ENCODE results near the gene CD2. TPM values are rescaled to one million over a fixed set of nuclear protein-coding genes. Genes with fewer than 3 reads are reported as not detected.

The CD2 gene
- total RNA-seq, 4 donors from 2014 or later = 0.42 to 4.3 (median 0.90) TPM

DNA sequence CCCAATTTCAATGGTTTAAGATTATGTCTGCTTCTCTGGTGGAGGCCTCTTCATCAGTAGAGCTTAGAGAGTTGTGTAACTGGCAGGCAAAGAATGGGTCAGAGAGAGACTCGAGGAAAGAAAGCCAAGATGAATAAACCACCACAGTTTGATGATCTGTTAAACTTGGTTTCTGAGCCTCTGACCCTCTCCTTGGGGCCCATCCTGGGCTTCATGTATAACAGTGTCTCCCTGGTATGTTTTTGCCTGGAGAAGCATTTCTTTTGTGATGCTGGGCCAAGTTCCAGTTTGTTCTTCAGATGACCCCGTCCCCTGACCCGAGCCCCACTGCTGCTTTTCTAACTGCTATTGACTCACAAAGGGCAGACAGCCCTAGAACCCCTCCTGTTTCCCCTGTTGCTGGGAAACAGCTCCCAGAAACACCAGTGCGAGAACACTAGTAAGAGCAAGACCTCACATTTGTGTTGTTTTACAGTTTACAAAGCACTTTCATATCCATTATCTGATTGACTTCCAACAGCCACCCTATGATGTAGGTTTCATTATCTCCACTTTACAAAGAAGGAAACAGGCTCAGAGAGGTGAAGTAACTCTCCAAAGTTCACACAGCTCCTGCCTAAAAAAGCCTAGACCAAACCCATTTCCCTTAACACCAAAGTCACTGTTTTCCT is 9.0 kb downstream of the CD2 start:
- Histone ChIP-seq H3K4me1 (peaks cover 0 to 15% (median 6%) of the 10 kb centered on the region in 4 donors), H3K4me3 (no peak overlapping the region), H3K27me3 (no peaks in the 10 kb centered on the region), H3K27ac (replicated peaks in 1 of 4) (no peak overlapping the region), H3K9me3 (no peaks in the 10 kb centered on the region), H3K36me3 (no peaks in the 10 kb centered on the region)
- WGBS = 54% methylated on average over 4 of the region's 4 CpGs
- TF ChIP-seq, protein P1, sequence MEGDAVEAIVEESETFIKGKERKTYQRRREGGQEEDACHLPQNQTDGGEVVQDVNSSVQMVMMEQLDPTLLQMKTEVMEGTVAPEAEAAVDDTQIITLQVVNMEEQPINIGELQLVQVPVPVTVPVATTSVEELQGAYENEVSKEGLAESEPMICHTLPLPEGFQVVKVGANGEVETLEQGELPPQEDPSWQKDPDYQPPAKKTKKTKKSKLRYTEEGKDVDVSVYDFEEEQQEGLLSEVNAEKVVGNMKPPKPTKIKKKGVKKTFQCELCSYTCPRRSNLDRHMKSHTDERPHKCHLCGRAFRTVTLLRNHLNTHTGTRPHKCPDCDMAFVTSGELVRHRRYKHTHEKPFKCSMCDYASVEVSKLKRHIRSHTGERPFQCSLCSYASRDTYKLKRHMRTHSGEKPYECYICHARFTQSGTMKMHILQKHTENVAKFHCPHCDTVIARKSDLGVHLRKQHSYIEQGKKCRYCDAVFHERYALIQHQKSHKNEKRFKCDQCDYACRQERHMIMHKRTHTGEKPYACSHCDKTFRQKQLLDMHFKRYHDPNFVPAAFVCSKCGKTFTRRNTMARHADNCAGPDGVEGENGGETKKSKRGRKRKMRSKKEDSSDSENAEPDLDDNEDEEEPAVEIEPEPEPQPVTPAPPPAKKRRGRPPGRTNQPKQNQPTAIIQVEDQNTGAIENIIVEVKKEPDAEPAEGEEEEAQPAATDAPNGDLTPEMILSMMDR (IDR thresholded peaks at IDR 0.05) = no peak
- TF ChIP-seq EP300 (IDR thresholded peaks at IDR 0.05) = no peak
- TF ChIP-seq POLR2A (IDR thresholded peaks at IDR 0.05; ENCODE audit: low read depth) = no peak
- no peak for DNase-seq (ENCODE audit: extremely low spot score)
- intact Hi-C loops (cut with DNase I) = no loop called here

DNA sequence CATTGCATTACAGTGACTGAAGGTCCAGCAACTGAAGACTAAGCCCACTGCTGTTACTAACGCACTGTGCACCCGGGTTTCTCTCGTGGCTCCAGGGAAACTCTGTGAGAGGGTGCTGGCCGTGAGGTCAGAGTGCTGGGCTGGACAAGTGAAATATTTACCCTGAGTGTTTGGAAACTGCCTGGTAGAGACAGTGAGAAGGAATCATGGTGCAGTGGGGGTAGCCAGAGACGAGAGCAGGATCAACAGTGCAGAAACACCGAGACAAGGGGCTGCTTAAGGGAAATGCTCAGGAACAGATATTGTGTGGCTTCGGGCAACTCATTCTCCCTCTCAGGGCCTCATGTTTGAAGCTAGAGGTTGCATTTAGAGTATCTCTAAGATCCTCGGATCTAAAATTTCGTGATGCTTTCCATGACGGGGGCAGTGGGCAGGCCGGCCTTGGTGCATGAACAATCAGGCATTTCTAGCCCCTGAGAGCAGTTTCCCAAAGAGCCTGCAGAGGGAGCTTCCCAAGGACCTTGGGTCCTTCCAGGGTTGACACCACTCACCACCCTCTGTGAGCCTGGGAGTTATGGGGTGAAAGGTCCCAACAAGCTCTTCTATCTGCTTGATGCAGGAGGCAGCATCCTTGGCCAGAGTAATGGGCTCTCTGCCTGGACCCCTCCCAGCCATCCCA is 9.7 kb downstream of the CD2 start:
- intact Hi-C loops (cut with DNase I) = no loop called here
- Histone ChIP-seq H3K27me3 (no peaks in the 10 kb centered on the region), H3K36me3 (no peaks in the 10 kb centered on the region), H3K4me1 (peaks cover 0 to 15% (median 6%) of the 10 kb centered on the region in 4 donors), H3K4me3 (no peak overlapping the region), H3K9me3 (no peaks in the 10 kb centered on the region), H3K27ac (replicated peaks in 1 of 4) (no peak overlapping the region)
- TF ChIP-seq, protein P1 (IDR thresholded peaks at IDR 0.05) = peak in 2 of 3 experiments; percentile 10 to 27
- TF ChIP-seq POLR2AphosphoS5 (IDR thresholded peaks at IDR 0.05) = no peak
- 81% methylated on average over 11 of the region's 11 CpGs for WGBS
- no peak for DNase-seq (ENCODE audit: extremely low spot score)

- TF ChIP-seq, protein P1 (IDR thresholded peaks at IDR 0.05) = no peak
- TF ChIP-seq EP300 (IDR thresholded peaks at IDR 0.05) = no peak
- no peak for TF ChIP-seq POLR2A (IDR thresholded peaks at IDR 0.05; ENCODE audit: low read depth)
- TF ChIP-seq POLR2AphosphoS5 (IDR thresholded peaks at IDR 0.05) = no peak
- Histone ChIP-seq H3K27ac (replicated peaks in 1 of 4) (no peak overlapping the region), H3K4me1 (peaks cover 0 to 15% (median 6%) of the 10 kb centered on the region in 4 donors), H3K27me3 (no peaks in the 10 kb centered on the region), H3K9me3 (no peaks in the 10 kb centered on the region), H3K36me3 (no peaks in the 10 kb centered on the region), H3K4me3 (no peak overlapping the region)
- DNase-seq (ENCODE audit: extremely low spot score) = no peak
- intact Hi-C loops (cut with DNase I) = no loop called here
- 89% methylated on average over 5 of the region's 5 CpGs for WGBS
Measured at GRCh38 chr1:116764466-116764898, 10.3 kb downstream of the CD2 start.

DNA sequence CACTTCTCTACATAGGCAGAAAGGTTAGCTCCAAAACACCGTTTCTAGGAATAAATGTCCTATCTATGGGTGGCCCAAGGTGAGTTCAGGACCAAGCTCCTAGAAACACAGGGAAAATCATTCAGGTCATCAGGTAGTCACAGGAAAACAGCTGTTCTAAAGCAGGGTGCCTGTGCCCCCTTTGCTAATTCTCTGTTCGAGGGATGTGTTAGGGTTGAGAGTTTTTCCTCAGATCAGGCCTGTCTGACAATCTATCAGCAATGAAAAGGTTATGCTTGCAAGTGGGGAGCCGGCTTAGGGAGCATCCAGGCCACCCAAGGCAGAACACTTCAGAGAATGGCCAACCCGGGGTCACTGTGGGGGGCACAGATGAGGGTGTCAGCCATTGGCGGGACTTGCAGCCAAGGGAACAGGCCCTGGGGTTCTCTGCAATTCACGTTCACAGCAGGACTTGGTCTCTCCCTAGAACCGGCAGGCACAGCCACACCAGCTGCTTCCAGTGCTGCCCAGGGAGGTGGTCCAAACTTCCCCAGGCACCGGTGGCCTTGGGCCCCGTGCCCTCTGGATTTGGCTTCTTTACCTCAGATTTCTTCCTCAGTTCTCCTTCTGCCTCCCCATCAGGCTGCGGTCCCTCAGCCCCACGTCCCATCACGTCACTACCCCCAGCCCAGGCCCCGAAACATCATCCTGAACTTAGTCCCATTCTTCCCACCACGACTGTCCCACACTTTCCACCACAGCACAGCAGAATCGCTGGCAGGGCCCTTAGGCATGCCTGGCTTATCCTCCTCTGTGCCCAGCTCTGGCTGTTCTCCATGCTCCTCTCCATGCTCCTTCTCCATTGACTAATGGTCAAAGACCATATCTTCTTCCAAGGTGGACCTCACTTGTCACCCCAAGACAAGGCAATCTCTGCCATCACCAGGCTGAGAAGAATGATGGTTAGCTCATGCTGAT is 11.0 kb downstream of the CD2 start:
- TF ChIP-seq POLR2A (IDR thresholded peaks at IDR 0.05; ENCODE audit: low read depth) = no peak
- TF ChIP-seq EP300 (IDR thresholded peaks at IDR 0.05) = no peak
- TF ChIP-seq, protein P1 (IDR thresholded peaks at IDR 0.05) = no peak
- TF ChIP-seq POLR2AphosphoS5 (IDR thresholded peaks at IDR 0.05) = no peak
- H3K27me3 ChIP-seq = no peaks in the 10 kb centered on the region
- intact Hi-C loops (cut with DNase I) = no loop called here
- no peaks in the 10 kb centered on the region for H3K9me3 ChIP-seq
- no peak overlapping the region for H3K27ac ChIP-seq (replicated peaks in 1 of 4)
- no peaks in the 10 kb centered on the region for H3K36me3 ChIP-seq
- WGBS = 97% methylated on average over 13 of the region's 15 CpGs
- peaks cover 0 to 15% (median 6%) of the 10 kb centered on the region in 4 donors for H3K4me1 ChIP-seq
- H3K4me3 ChIP-seq = no peak overlapping the region
- no peak for DNase-seq (ENCODE audit: extremely low spot score)

Measured in esophagus muscularis mucosa (tissue), 4 donors.